Nephron progenitor cell (in vitro differentiated cells): Measurements from ENCODE around the gene TBXAS1.

Experiments used
- DNase-seq: peaks from one replicate; pipeline ENCODE4 v3.0.0; 2021
- H3K27ac Mint-ChIP-seq: 2 replicates; pipeline ENCODE4 v1.8.0; 2021; ENCODE audit warnings: mild to moderate bottlenecking, moderate library complexity, mixed read lengths
- H3K27me3 Mint-ChIP-seq: 2 replicates; pipeline ENCODE4 v1.8.0; 2021; ENCODE audit warnings: mild to moderate bottlenecking, low read depth, mixed read lengths; ENCODE audit not compliant: poor library complexity
- H3K36me3 Mint-ChIP-seq: 2 replicates; pipeline ENCODE4 v1.8.0; 2021; ENCODE audit warnings: low read depth, mixed read lengths
- H3K4me1 Mint-ChIP-seq: 2 replicates; pipeline ENCODE4 v1.8.0; 2021; ENCODE audit warnings: mixed read lengths
- H3K4me3 Mint-ChIP-seq: 2 replicates; pipeline ENCODE4 v1.8.0; 2021; ENCODE audit warnings: mild to moderate bottlenecking, moderate library complexity, mixed read lengths
- H3K9me3 Mint-ChIP-seq: 2 replicates; pipeline ENCODE4 v1.8.0; 2021; ENCODE audit warnings: mild to moderate bottlenecking, moderate library complexity, mixed read lengths
- TF ChIP-seq, protein P1 (sequence below): fragments of 200-600 bp; sonication (generic); IDR thresholded peaks from 2 replicates; pipeline ENCODE4 v1.5.0; 2021; ENCODE audit warnings: antibody characterized with exemption

TBXAS1 gene

DNA sequence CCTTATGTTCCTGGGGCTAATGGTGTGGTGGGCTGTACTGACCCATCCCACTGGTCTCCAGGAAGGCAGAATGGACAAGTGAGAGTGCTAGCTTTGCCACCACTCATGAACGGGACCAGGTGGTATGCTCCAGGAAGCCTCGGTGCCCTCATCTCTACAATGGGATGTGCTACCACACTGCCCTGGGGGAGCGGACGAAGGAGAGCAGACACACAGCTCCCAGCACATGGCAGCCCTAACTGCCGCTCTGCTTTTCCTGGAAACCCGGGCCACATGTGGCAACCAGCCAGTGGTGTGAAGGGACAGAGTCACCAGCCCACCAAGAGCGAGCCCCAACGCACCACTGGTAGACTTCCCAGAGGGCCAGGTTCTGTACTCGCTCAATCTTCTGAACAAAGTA, 197.9 kb downstream of the TBXAS1 start:
- H3K9me3 Mint-ChIP-seq: no peaks in the 10 kb centered on the region
- H3K27me3 Mint-ChIP-seq: peaks cover 17% of the 10 kb centered on the region
- H3K4me3 Mint-ChIP-seq: no peak overlapping the region
- H3K4me1 Mint-ChIP-seq: peaks cover 22% of the 10 kb centered on the region
- no peaks in the 10 kb centered on the region for H3K36me3 Mint-ChIP-seq
- H3K27ac Mint-ChIP-seq: no peak overlapping the region
- TF ChIP-seq, protein P1, sequence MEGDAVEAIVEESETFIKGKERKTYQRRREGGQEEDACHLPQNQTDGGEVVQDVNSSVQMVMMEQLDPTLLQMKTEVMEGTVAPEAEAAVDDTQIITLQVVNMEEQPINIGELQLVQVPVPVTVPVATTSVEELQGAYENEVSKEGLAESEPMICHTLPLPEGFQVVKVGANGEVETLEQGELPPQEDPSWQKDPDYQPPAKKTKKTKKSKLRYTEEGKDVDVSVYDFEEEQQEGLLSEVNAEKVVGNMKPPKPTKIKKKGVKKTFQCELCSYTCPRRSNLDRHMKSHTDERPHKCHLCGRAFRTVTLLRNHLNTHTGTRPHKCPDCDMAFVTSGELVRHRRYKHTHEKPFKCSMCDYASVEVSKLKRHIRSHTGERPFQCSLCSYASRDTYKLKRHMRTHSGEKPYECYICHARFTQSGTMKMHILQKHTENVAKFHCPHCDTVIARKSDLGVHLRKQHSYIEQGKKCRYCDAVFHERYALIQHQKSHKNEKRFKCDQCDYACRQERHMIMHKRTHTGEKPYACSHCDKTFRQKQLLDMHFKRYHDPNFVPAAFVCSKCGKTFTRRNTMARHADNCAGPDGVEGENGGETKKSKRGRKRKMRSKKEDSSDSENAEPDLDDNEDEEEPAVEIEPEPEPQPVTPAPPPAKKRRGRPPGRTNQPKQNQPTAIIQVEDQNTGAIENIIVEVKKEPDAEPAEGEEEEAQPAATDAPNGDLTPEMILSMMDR: no peak
- DNase-seq: no peak

DNA sequence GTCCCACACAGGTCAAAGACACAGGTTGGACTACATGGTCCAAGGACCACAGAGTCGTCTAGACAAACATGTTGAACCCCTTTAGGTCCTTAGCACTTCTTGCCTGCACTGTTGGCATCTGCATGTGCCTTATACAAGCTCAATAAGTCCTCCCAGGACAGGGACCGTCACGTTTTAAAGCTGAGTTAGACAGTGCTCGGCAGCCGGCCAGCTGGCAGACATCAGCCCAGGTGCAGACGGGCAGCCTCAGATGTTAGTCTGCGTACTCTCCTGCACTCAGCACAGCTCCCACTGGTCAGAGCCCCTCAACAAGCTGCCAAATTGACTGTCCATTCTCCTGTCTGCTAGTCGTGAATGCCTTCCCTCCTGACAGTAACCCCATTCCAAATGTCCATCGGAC, 198.8 kb downstream of the TBXAS1 start:
- no peak for DNase-seq
- Mint-ChIP-seq H3K9me3 (no peaks in the 10 kb centered on the region), H3K36me3 (no peaks in the 10 kb centered on the region), H3K27me3 (peaks cover 14% of the 10 kb centered on the region), H3K4me3 (no peak overlapping the region), H3K4me1 (peaks cover 16% of the 10 kb centered on the region), H3K27ac (no peak overlapping the region)
- TF ChIP-seq, protein P1: no peak

- Mint-ChIP-seq H3K4me1 (peaks cover 16% of the 10 kb centered on the region), H3K36me3 (no peaks in the 10 kb centered on the region), H3K27me3 (peaks cover 14% of the 10 kb centered on the region), H3K4me3 (no peak overlapping the region), H3K27ac (no peak overlapping the region), H3K9me3 (no peaks in the 10 kb centered on the region)
- TF ChIP-seq, protein P1: no peak
- DNase-seq: no peak
These were observed 199.2 kb downstream of the TBXAS1 start for GRCh38 chr7:140028311-140028710.

GRCh38 chr7:140029072-140029471, 200.0 kb downstream of the TBXAS1 start:
- Mint-ChIP-seq H3K36me3 (no peaks in the 10 kb centered on the region), H3K4me1 (peaks cover 16% of the 10 kb centered on the region), H3K27me3 (peaks cover 10% of the 10 kb centered on the region), H3K27ac (no peak overlapping the region), H3K9me3 (no peaks in the 10 kb centered on the region), H3K4me3 (no peak overlapping the region)
- no peak for DNase-seq
- TF ChIP-seq, protein P1: no peak

DNA sequence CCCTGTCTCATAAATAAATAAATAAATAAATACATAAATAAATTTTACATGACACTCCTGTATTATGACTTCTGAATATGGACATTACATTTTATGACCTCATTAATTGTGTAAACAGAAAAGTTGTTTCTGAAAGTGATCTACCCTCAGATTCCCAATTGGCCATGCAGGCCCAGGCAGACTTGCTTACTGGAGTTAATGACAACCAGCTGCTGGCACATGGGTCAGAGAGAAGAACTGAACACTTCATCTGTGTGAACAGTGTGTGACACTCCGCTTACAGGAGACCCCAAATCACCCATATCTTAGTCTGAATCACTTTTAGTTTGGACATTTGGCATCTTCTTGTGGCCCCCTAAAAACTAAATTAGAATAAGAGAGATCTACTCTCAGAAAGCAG, 202.3 kb downstream of the TBXAS1 start:
- DNase-seq: no peak

GRCh38 chr7:140033036-140033435, 204.0 kb downstream of the TBXAS1 start:
- Mint-ChIP-seq H3K9me3 (no peaks in the 10 kb centered on the region), H3K4me1 (peaks cover 12% of the 10 kb centered on the region), H3K27ac (peak overlapping the region; percentile 10), H3K36me3 (no peaks in the 10 kb centered on the region), H3K27me3 (peaks cover 5% of the 10 kb centered on the region), H3K4me3 (no peak overlapping the region)
- TF ChIP-seq, protein P1: no peak
- DNase-seq: no peak

More for the DNA sequence above, 202.3 kb downstream of the TBXAS1 start:
- H3K4me1 Mint-ChIP-seq: peaks cover 16% of the 10 kb centered on the region
- no peak overlapping the region for H3K4me3 Mint-ChIP-seq
- no peaks in the 10 kb centered on the region for H3K9me3 Mint-ChIP-seq
- H3K36me3 Mint-ChIP-seq: no peaks in the 10 kb centered on the region
- peak overlapping the region; percentile 62 for H3K27ac Mint-ChIP-seq
- peaks cover 5% of the 10 kb centered on the region for H3K27me3 Mint-ChIP-seq
- TF ChIP-seq, protein P1: no peak
